T-cell (primary cell): ENCODE results near the gene MAPK8IP3. TPM values are rescaled to one million over a fixed set of nuclear protein-coding genes. Genes with fewer than 3 reads are reported as not detected.
A peak's percentile ranks its signal among the peaks of the same experiment; 100 is the strongest.

Source experiments
- ATAC-seq, 4 experiments: fragments of 200-7000 bp in 3 of 4; fragments of 150-1000 bp in 1 of 4; cut with Tn5 transposase; replicated peaks in 1 of 4; 1 replicate in 3 of 4; 2 replicates in 1 of 4; pipeline ENCODE4 v1.10.0; 2021; ENCODE audit warnings: moderate library complexity in 3 of 4, mild to moderate bottlenecking in 2 of 4, moderate number of reproducible peaks in 1 of 4
- CTCF ChIA-PET, 2 donors: fragments of 300-600 bp; sonication (Branson Sonifier 250); formaldehyde crosslinking; loops; one replicate each; lab custom pipeline; 2022; ENCODE audit warnings: antibody characterized with exemption in 2 of 2; lab: Charles Lee
- POLR2A ChIA-PET, 2 donors: fragments of 300-600 bp; sonication (Branson Sonifier 250); formaldehyde crosslinking; loops; one replicate each; lab custom pipeline; 2022; ENCODE audit warnings: antibody characterized with exemption in 2 of 2; lab: Charles Lee
- DNase-seq, 35 experiments: peaks; one replicate each; pipeline versions ENCODE4 v3.0.0 to v3.0.0-alpha.2; 2013 to 2023
- H3K27ac ChIP-seq: one replicate; pipeline ENCODE4 v1.5.1; 2013; ENCODE audit warnings: low read length
- H3K27me3 ChIP-seq, 2 experiments: replicated peaks in 1 of 2; 1 replicate in 1 of 2; 2 replicates in 1 of 2; pipeline versions ENCODE4 v1.6.1 to v1.7.0; 2013; ENCODE audit warnings: low read length in 1 of 2, mixed read lengths in 1 of 2; ENCODE audit not compliant: control insufficient read depth in 2 of 2, insufficient read depth in 2 of 2; ENCODE audit errors: extremely low read depth in 1 of 2
- H3K36me3 ChIP-seq, 2 donors: 1 replicate in 1 of 2; 2 replicates in 1 of 2; pipeline versions ENCODE4 v1.6.1 to v1.7.0; 2013; ENCODE audit warnings: low read length in 1 of 2; ENCODE audit not compliant: control insufficient read depth in 2 of 2, insufficient read depth in 1 of 2; ENCODE audit errors: extremely low read depth in 1 of 2
- H3K4me1 ChIP-seq, 2 experiments: 1 replicate in 1 of 2; 2 replicates in 1 of 2; pipeline versions ENCODE4 v1.6.1 to v1.7.0; 2013; ENCODE audit warnings: low read length in 2 of 2, mixed read lengths in 1 of 2; ENCODE audit not compliant: insufficient read depth in 2 of 2, control insufficient read depth in 1 of 2; ENCODE audit errors: extremely low read depth in 1 of 2
- H3K4me3 ChIP-seq, 2 donors: 1 replicate in 1 of 2; 2 replicates in 1 of 2; pipeline versions ENCODE4 v1.5.1 to v1.7.0; 2013; ENCODE audit warnings: mild to moderate bottlenecking in 2 of 2, low read length in 1 of 2, moderate library complexity in 1 of 2; ENCODE audit not compliant: control insufficient read depth in 1 of 2; ENCODE audit errors: extremely low read depth in 1 of 2
- H3K9me3 ChIP-seq: 2 replicates; pipeline ENCODE4 v1.7.0; 2013
- H3K27ac Mint-ChIP-seq, 2 donors: one replicate each; pipeline ENCODE4 v1.8.0; 2020 to 2021; ENCODE audit warnings: mild to moderate bottlenecking in 2 of 2, mixed read lengths in 2 of 2
- H3K27me3 Mint-ChIP-seq, 2 donors: one replicate each; pipeline ENCODE4 v1.8.0; 2021 to 2022; ENCODE audit warnings: mixed read lengths in 2 of 2
- H3K36me3 Mint-ChIP-seq: one replicate; pipeline ENCODE4 v1.8.0; 2021; ENCODE audit warnings: mixed read lengths
- H3K4me1 Mint-ChIP-seq, 3 donors: one replicate each; pipeline ENCODE4 v1.8.0; 2020 to 2022; ENCODE audit warnings: mixed read lengths in 3 of 3, mild to moderate bottlenecking in 1 of 3
- H3K4me3 Mint-ChIP-seq, 3 donors: one replicate each; pipeline ENCODE4 v1.8.0; 2020 to 2022; ENCODE audit warnings: mild to moderate bottlenecking in 3 of 3, mixed read lengths in 3 of 3, moderate library complexity in 3 of 3
- H3K9me3 Mint-ChIP-seq, 3 donors: one replicate each; pipeline ENCODE4 v1.8.0; 2020 to 2022; ENCODE audit warnings: mixed read lengths in 3 of 3
- WGBS: methylation state at CpG from one replicate; pipeline ENCODE4 v1.1.5; 2013; ENCODE audit warnings: missing lambda C conversion rate; ENCODE audit not compliant: insufficient coverage; 5-methylcytosine and 5-hydroxymethylcytosine counted together
- total RNA-seq, 35 experiments: library from RNA in 6 of 35; stranded (reverse) in 6 of 35; fragments of 120-200 nt in 1 of 35; gene quantifications; one replicate each; pipeline versions ENCODE4 v1.2.1 to v1.2.4 and lab custom pipeline; 2013 to 2026

The MAPK8IP3 gene, protein sequence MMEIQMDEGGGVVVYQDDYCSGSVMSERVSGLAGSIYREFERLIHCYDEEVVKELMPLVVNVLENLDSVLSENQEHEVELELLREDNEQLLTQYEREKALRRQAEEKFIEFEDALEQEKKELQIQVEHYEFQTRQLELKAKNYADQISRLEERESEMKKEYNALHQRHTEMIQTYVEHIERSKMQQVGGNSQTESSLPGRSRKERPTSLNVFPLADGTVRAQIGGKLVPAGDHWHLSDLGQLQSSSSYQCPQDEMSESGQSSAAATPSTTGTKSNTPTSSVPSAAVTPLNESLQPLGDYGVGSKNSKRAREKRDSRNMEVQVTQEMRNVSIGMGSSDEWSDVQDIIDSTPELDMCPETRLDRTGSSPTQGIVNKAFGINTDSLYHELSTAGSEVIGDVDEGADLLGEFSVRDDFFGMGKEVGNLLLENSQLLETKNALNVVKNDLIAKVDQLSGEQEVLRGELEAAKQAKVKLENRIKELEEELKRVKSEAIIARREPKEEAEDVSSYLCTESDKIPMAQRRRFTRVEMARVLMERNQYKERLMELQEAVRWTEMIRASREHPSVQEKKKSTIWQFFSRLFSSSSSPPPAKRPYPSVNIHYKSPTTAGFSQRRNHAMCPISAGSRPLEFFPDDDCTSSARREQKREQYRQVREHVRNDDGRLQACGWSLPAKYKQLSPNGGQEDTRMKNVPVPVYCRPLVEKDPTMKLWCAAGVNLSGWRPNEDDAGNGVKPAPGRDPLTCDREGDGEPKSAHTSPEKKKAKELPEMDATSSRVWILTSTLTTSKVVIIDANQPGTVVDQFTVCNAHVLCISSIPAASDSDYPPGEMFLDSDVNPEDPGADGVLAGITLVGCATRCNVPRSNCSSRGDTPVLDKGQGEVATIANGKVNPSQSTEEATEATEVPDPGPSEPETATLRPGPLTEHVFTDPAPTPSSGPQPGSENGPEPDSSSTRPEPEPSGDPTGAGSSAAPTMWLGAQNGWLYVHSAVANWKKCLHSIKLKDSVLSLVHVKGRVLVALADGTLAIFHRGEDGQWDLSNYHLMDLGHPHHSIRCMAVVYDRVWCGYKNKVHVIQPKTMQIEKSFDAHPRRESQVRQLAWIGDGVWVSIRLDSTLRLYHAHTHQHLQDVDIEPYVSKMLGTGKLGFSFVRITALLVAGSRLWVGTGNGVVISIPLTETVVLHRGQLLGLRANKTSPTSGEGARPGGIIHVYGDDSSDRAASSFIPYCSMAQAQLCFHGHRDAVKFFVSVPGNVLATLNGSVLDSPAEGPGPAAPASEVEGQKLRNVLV (N-terminal part only)
- total RNA-seq (100 to 1,000 TPM; 216 to 309 (median 290) TPM), total RNA-seq (lab: John Stamatoyannopoulos, UW) (72.8 to 410 (median 272) reads per million in 29 experiments)
- 64.0 TPM for total RNA-seq (2013)

DNA sequence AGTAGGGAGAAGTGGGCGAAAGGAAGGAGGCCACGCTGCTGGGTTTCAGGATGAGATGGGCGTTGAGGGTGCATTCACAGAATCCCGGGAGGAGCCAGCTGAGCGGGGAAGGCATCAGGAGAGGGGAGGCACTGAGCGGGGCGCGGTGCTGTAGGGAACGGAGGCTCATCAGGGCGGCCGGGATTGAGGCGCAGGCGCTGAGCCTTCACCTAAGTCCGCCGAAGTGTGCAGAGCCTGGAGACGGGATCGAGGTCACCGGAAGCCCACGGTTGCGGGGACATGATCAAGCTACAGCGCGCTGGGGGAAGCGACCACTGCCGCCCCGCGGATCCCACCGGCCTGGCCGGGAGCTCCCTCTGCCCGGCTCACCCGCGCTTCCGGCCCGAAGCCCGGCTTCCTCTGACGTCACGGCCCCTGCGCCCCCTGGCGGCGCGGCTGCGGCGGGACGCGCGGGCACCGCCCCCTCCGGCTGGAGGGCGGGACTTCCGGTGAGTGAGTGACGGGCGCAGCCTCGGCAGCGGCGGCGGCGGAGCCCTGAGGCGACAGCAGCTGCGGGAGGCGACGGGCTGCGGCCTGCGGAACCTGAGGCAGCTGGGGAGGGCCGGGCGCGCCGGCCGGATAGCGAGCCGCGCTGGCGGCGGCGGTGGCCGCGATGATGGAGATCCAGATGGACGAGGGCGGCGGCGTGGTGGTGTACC, at the start of gene MAPK8IP3:
Gene MAPK8IP3, plus strand, starts transcription at position 508 of the 698 bp plus-strand sequence. Its CDS starts 145 bp downstream, at position 653.
- Mint-ChIP-seq H3K4me3 (peak within 1 kb of the TSS; percentile 98 to 99 (median 99)), H3K36me3 (no peaks in the 10 kb centered on the region), H3K27ac (peak within 1 kb of the TSS; percentile 97), H3K4me1 (peaks cover 34 to 42% (median 39%) of the 10 kb centered on the region in 3 donors), H3K27me3 (no peaks in the 10 kb centered on the region), H3K9me3 (no peaks in the 10 kb centered on the region)
- peaks cover 0 to 44% of the 10 kb centered on the region in 2 experiments for H3K4me1 ChIP-seq
- WGBS, result under 1% methylated on average over 78 of the region's 79 CpGs
- ChIA-PET CTCF (interaction anchor here in 1 of 2 donors (0.6 to 2.9 kb wide), 11 partner anchors 15 to 1161 kb away, joined by 3 to 16 read pairs (median 4); partner anchors contain the start of genes CRAMP1, IFT140, JPT2 and NUBP2), POLR2A (interaction anchor here in 1 of 2 donors (0.6 to 1.1 kb wide), 2 partner anchors 11 to 327 kb away, joined by 3 read pairs; no protein-coding TSS in a partner anchor)
- ATAC-seq, result peak; percentile 87 to 91 (median 88)
- no peaks in the 10 kb centered on the region for H3K9me3 ChIP-seq
- H3K4me3 ChIP-seq, result peak within 1 kb of the TSS; percentile 89 to 99
- H3K36me3 ChIP-seq, result peaks cover 0 to 12% of the 10 kb centered on the region in 2 donors
- H3K27me3 ChIP-seq, result no peaks in the 10 kb centered on the region
- H3K27ac ChIP-seq, result peak within 1 kb of the TSS; percentile 72
- peak; percentile 80 to 99 (median 91) for DNase-seq

DNA sequence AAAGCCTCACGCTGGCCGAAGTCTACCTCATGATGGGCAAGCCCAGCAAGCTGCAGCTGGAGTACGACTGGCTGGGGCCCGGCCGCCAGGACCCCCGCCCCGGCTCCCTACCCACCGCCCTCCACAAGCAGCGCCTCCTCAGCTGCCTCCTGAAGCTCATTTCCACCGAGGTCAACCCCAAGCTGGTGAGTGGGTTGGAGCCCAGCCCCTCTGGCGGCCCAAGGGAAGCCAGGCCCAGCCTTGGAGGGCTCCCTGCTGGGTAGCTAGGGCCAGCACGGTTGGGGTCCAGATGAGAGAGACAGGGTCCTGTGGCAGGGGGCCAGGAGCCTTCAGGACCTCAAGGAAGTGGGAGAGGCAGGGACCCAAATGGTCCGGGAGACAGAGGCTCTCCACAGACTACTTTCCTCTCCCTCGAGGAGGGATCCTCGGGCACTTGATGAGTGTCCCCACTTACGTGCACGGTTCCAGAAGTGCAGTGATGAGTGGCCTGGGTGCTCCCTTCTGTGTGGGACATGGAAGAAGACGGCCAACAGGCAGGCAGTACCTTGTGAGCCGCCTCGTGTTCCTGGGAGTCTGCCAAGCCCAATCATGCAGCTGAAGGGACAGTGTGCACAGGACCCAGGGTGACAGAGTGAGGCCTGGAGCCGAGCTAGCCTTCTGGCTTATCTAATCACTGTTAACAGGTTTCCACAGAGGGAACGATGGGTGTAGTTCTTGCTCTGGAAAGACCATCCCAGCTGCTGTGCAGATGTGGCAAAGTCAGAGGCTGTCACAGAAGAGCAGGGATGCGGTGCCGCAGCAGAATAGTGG, 49.0 kb upstream of the MAPK8IP3 start:
- Mint-ChIP-seq H3K4me3 (no peak overlapping the region), H3K9me3 (no peaks in the 10 kb centered on the region)

DNA sequence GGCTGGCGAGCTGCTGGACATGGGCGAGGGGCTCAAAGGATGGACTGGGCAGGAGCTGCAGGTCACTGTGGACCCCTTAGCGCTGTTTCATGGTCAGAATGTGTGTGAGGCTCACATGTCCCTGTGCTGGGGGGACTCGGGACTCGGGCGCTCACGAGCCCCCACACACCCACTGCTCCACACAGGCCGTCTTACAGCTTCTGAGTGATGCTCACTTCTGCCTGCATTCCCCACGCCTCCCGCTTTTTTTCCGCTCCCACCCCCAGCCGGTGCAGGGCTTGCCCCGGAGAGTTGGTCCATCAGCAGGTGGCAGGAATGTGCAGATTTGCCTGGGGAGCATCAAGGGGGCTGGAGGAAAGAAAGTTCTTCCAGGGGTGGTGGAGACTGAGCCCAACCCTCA, 48.2 kb upstream of the MAPK8IP3 start:
- H3K4me3 Mint-ChIP-seq, result no peak overlapping the region
- CTCF ChIA-PET, result no interaction called here
- H3K36me3 Mint-ChIP-seq, result peaks cover 25% of the 10 kb centered on the region
- POLR2A ChIA-PET, result no interaction called here
- Histone ChIP-seq H3K27ac (no peak overlapping the region), H3K4me3 (no peak overlapping the region), H3K36me3 (peaks cover 17 to 59% of the 10 kb centered on the region in 2 donors), H3K27me3 (no peaks in the 10 kb centered on the region), H3K4me1 (no peaks in the 10 kb centered on the region), H3K9me3 (no peaks in the 10 kb centered on the region)
- H3K27me3 Mint-ChIP-seq, result no peaks in the 10 kb centered on the region
- no peak for ATAC-seq
- WGBS, result 86% methylated on average over 7 of the region's 13 CpGs
- no peak for DNase-seq
- no peak overlapping the region for H3K27ac Mint-ChIP-seq
- no peaks in the 10 kb centered on the region for H3K4me1 Mint-ChIP-seq
- no peaks in the 10 kb centered on the region for H3K9me3 Mint-ChIP-seq

More for the DNA sequence above, 49.0 kb upstream of the MAPK8IP3 start:
- Mint-ChIP-seq H3K27ac (no peak overlapping the region), H3K36me3 (peaks cover 24% of the 10 kb centered on the region), H3K4me1 (no peaks in the 10 kb centered on the region), H3K27me3 (no peaks in the 10 kb centered on the region)
- Histone ChIP-seq H3K36me3 (peaks cover 23 to 55% of the 10 kb centered on the region in 2 donors), H3K27ac (no peak overlapping the region), H3K4me1 (no peaks in the 10 kb centered on the region), H3K4me3 (no peak overlapping the region), H3K9me3 (no peaks in the 10 kb centered on the region), H3K27me3 (no peaks in the 10 kb centered on the region)
- whole genome bisulfite sequencing, result over 99% methylated on average over 18 of the region's 24 CpGs
- ChIA-PET POLR2A (no interaction called here), CTCF (no interaction called here)
- no peak for DNase-seq
- no peak for ATAC-seq

DNA sequence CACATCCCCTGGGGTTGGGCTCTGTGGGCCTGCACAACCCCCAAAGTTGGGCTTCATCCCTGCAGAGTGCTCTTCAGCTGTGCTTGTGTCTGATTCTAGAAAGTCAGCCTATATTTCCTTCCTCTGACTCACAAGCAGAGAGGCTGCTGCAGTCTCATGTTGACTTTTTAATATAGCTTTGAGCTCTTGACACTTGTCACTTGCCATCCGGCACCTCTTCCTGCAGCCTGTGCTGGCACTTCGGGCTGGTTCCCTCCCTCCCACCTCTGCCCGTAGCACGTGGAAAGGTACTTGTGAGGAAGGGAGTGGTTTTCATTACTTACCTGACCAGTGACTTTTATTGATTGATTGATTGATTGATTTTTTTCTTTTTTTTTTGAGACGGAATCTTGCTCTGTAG, 47.0 kb upstream of the MAPK8IP3 start:
- no peaks in the 10 kb centered on the region for H3K9me3 Mint-ChIP-seq
- Histone ChIP-seq H3K4me3 (no peak overlapping the region), H3K9me3 (no peaks in the 10 kb centered on the region), H3K4me1 (no peaks in the 10 kb centered on the region), H3K36me3 (peaks cover 18 to 65% of the 10 kb centered on the region in 2 donors), H3K27ac (no peak overlapping the region), H3K27me3 (no peaks in the 10 kb centered on the region)
- WGBS, result no CpG with 5 or more reads among the region's 5 CpGs
- H3K27me3 Mint-ChIP-seq, result no peaks in the 10 kb centered on the region
- no peak for ATAC-seq
- H3K36me3 Mint-ChIP-seq, result peaks cover 30% of the 10 kb centered on the region
- ChIA-PET CTCF (no interaction called here), POLR2A (no interaction called here)
- no peaks in the 10 kb centered on the region for H3K4me1 Mint-ChIP-seq
- no peak overlapping the region for H3K4me3 Mint-ChIP-seq
- H3K27ac Mint-ChIP-seq, result no peak overlapping the region
- no peak for DNase-seq

DNA sequence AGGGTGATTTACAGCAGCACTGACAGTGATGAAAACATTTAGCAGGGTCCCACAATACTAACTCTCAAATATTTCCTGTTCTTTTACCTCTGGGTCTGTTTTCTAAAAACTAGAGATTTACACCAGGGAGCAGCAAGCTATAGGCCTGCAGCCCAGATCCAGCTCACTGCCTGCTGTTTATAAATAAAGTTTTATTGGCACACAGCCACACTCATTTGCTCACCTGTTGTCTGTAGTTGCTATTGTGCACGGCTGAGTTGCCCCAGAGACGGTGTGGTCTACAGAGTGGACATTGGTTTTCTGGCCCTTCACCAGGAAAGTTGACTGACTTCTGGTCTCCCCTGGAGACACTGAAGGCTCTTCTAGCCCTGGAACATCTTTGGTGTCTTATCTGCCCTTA, 44.2 kb upstream of the MAPK8IP3 start:
- H3K4me3 ChIP-seq, result no peak overlapping the region
- no peak overlapping the region for H3K27ac ChIP-seq
- H3K27ac Mint-ChIP-seq, result no peak overlapping the region
- peaks cover 25 to 62% of the 10 kb centered on the region in 2 donors for H3K36me3 ChIP-seq
- no peak for DNase-seq
- WGBS, result 100% methylated on average over 2 of the region's 2 CpGs
- ATAC-seq, result no peak
- no peaks in the 10 kb centered on the region for H3K9me3 ChIP-seq
- no peak overlapping the region for H3K4me3 Mint-ChIP-seq
- ChIA-PET POLR2A (no interaction called here), CTCF (no interaction called here)
- H3K27me3 ChIP-seq, result no peaks in the 10 kb centered on the region
- no peaks in the 10 kb centered on the region for H3K9me3 Mint-ChIP-seq
- H3K4me1 ChIP-seq, result no peaks in the 10 kb centered on the region
- no peaks in the 10 kb centered on the region for H3K27me3 Mint-ChIP-seq
- H3K36me3 Mint-ChIP-seq, result peaks cover 29% of the 10 kb centered on the region
- no peaks in the 10 kb centered on the region for H3K4me1 Mint-ChIP-seq
